Stimulated activated CD8-positive, alpha-beta memory T cell treated with anti-CD3 and anti-CD28 coated beads, Interleukin-7, amount 100 ng/mL, for 1 hour (primary cell): ENCODE results near the gene NAV2.

Experiments
- DNase-seq, 2 donors: peaks; one replicate each; pipeline ENCODE4 v3.0.0-alpha.2; 2020; ENCODE audit warnings: low read depth in 2 of 2

NAV2 gene

DNA sequence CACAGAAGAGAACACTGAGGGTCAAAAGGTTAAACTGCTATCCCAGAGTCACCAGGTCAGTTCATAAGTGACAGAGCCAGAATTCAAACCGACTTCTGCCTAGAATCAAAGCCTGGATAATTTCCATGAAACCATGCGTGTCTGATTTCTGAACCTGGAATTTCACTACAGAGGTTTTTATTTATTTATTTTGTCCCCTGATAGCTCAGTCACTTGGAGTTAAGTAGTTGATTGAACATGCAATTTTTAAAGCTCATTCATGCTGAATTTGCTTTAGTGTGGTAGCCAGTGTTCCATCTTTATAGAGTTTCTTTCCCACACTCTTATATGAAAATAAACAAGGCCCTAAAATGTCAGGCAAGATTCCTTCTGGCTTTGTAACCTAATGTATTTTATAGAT lies 93.2 kb downstream of the NAV2 start:
- DNase-seq: no peak

DNA sequence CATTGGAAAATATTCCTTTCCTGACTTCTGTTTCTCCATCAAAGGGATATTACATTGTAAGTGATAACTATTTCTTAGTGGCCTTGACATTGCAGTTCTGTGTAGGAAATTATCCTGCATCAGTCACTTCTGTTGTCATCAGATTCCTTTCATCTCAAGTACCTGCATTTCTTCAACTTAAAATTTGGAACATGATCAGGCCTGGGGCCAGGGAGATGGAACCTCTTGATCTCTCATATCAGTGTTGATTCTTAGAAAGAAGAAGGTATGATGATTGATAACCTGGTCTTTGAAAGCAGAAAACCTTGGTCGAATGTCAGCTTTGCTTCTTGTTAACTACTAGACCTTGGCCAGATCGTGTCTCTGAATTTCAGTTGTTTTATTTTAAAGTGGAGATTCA lies 93.6 kb downstream of the NAV2 start:
- no peak for DNase-seq

GRCh38 chr11:19808076-19808911 lies 95.7 kb downstream of the NAV2 start:
- no peak for DNase-seq

GRCh38 chr11:19810852-19811251 lies 98.2 kb downstream of the NAV2 start:
- no peak for DNase-seq

DNA sequence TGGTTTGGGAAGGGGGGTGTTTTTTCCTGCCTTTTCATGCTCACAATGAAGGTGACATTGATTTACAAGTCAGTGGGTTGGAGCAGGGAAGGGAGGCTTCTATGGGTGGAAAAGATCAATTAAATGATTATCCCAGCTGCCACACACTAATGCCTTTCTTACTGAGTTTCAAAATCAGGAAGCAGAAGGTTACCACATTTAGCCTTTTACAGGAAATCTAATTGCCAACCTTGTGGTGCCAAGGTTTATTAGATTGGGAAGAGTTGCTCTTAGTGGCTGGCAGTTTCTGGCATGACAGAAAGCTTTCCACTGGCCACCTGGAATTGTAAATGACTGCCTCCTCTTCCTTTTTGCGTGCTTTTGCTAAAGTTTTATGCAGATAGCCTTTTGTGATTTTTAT lies 98.7 kb downstream of the NAV2 start:
- no peak for DNase-seq

- DNase-seq: no peak
These were observed 99.5 kb downstream of the NAV2 start for GRCh38 chr11:19812096-19812495.

DNA sequence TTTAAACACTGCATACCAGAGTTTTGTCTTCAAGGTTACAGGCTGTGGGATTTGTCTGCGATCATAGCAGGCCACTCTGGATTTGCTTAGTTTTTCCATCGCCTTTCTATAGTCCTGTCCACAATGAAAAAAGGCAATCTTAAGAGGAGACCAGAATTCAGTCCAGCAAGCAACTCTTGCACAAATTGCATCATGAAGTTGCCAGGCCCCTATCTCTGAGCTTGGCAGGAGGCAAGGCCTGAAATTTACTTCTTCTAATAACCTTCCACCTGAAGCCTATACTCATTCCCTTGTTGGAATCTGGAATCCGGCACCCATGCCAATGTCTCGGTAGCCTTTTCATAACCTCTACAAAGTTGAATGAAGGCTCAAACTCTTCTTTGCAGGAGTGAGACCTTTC lies 100.1 kb downstream of the NAV2 start:
- DNase-seq: no peak

- no peak for DNase-seq
These were observed 100.7 kb downstream of the NAV2 start for GRCh38 chr11:19813158-19813879.

DNA sequence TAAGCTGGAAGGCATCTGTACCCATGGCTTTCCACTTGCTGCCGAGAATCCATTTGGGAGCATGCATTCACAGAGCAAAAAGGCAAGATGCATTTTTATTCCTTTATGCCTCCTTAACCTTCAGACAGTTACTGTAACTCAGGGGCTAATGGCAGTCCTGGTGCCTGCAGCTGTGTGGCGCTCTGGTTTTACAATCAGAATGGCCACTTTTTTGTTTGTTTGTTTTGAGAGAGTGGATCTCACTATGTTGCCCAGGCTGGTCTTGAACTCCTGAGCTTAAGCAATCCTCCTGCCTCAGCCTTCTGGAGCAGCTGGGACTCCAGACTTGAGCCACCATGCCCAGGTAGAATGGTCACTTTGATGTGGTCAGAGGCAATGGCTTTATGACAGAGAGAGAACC lies 101.8 kb downstream of the NAV2 start:
- DNase-seq: no peak

GRCh38 chr11:19816040-19816439 lies 103.4 kb downstream of the NAV2 start:
- no peak for DNase-seq

DNA sequence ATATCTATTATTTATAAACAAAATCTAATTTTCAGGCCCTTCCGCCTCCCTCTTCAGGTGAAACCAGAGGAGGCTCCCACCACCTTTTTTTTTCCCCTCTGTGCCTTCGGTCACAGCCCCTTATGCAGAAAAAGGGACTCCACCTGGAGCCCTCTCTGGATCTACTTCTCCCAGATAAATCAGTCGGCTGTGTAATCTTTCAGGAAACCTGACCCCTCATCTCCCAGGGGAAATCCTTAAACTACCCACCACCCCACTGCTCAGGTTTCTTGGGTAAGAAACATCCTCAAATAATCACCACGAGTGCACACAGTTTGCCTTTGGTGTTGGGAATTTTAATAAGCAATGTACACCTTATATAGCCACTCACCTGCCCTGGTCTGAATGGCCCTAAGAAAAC lies 104.2 kb downstream of the NAV2 start:
- no peak for DNase-seq

DNA sequence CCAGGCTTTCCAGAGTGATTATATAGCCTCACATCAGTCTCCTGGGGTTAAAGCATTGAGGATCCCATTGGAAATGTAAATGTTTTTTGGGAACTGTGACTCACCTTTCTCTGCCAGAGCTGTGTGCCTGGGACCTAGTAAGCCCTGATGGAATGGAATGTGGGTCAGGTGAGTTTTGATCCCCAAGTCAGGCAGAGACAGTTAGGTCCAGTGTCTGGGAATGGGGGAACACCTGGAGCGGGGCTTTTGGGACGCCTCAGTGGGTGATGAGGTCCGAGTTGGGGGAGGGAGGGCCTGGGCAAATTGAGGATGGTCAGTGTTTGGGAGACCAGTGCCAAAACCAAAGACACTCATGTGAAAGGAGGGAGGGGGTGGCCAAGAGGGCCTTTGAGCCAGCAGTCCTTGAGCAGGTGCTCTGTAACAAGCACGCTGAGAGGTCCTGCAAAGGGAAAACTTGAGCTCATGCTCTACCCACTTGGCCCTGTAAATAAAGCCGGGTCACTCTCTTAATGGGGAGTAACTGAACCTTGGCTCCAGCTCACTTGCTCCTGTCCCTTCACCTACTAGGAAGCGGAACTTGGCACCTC lies 104.7 kb downstream of the NAV2 start:
- DNase-seq: no peak

DNA sequence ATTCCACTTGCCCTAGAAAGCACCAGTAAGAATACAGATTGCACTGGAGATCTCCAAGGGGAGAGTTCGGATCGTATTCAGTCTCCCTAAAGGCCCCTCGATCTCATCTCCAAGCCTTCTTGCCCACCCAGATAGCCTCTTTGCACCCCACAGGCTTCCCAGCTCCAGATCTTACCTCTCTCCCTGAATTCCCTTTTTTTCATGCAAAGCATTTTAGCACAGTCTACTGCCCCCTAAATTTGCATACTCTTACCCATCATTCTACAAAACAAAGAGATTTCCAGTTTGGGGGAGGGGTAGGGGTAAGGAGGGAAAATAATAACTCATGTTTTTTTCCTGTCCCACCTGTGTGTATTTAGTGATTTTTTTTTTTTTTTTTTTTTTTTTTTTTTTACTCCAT lies 105.2 kb downstream of the NAV2 start:
- no peak for DNase-seq

GRCh38 chr11:19818619-19819018 lies 106.0 kb downstream of the NAV2 start:
- no peak for DNase-seq

- no peak for DNase-seq
These were observed 106.5 kb downstream of the NAV2 start for GRCh38 chr11:19819148-19819547.

- DNase-seq: no peak
These were observed 107.5 kb downstream of the NAV2 start for GRCh38 chr11:19820100-19820499.

- DNase-seq: no peak
These were observed 108.8 kb downstream of the NAV2 start for GRCh38 chr11:19821412-19821875.

GRCh38 chr11:19821993-19822392 lies 109.4 kb downstream of the NAV2 start:
- DNase-seq: no peak

GRCh38 chr11:19822531-19822930 lies 109.9 kb downstream of the NAV2 start:
- DNase-seq: no peak

DNA sequence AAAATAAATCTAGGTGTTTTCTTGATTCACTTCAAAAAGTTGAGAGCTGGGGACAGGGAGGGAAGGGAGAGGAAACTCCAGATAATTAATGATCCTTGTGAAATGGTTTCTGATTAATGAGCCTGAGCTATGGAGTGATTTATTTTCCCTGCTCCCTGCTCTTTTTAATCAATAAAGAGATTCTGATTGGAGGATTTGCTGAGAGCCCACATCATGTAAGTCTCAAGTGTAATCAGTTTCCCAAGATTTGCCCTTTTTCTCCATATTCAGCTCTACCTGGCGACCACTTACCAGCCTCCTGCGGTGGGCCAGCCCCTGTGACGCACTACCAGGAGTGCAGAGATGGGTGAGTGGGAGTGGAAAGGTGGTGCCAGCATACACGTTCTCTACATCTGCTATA lies 114.0 kb downstream of the NAV2 start:
- DNase-seq: no peak

DNA sequence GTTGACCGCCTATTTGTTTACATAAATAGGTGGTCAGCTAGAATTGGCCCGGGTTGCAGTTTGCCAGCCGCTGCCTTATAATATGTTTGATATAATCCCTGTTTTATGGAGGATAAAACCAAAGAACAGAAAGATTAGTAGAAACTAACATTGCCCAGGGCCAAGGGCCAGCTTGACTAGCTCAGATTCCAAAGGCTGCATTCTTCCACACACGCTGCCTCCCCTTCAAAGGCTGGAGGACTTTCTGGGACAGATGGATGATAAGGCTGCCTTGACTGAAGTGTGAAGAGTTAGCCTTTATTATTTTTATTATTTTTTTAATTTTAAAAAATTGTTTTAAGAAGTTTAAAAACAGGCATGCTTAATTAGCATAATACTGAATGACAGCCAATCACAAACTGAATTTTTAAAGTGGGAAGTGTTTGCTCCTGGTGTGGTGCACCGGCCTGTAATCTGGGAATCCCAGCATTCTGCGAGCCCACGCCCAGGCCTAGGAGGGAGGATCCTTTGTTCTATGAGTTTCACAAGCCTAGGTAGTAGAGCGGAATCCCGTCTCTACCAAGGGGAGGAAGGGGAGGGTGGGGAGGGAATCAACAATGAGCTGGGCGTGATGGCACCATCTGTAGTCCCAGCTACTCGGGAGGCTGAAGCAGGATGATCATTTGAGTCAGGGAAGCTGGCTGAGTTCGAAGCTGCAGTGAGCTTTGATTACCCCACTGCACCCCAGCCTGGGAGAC lies 114.9 kb downstream of the NAV2 start:
- no peak for DNase-seq
